GM19328 (cell line): ENCODE results near the gene GNB4.
A peak's percentile ranks its signal among the peaks of the same experiment; 100 is the strongest.

ENCODE experiments used
- ATAC-seq: cut with Tn5 transposase; IDR thresholded peaks from one replicate; pipeline ENCODE4 v1.9.1; 2021; ENCODE audit warnings: mild to moderate bottlenecking, moderate library complexity; ENCODE audit not compliant: unreplicated experiment

The GNB4 gene

DNA sequence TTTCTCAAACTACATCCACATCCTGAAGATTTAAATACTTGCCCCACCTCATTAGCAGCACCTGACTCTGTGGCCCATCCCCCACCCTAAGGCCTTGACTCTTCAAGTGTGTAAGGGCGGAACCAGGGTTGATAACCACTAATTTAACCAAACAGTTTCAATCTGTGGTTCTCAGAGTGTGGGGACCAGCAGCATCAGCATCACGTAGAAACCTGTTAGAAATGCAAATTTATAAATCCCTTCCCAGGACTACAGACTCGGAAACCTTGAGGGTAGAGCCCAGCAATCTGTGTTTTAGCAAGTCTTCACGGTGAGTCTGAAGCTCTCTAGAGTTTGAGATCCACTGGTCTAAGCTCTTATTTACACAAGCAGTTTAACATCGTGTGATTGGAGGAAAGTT is 12.4 kb downstream of the GNB4 start:
- peak; percentile 91 for ATAC-seq

- no peak for ATAC-seq
Measured at GRCh38 chr3:179436517-179436916, 14.8 kb downstream of the GNB4 start.

GRCh38 chr3:179432451-179432850 is 18.8 kb downstream of the GNB4 start:
- no peak for ATAC-seq

- ATAC-seq: peak; percentile 52
Measured at GRCh38 chr3:179432021-179432420, 19.2 kb downstream of the GNB4 start.

DNA sequence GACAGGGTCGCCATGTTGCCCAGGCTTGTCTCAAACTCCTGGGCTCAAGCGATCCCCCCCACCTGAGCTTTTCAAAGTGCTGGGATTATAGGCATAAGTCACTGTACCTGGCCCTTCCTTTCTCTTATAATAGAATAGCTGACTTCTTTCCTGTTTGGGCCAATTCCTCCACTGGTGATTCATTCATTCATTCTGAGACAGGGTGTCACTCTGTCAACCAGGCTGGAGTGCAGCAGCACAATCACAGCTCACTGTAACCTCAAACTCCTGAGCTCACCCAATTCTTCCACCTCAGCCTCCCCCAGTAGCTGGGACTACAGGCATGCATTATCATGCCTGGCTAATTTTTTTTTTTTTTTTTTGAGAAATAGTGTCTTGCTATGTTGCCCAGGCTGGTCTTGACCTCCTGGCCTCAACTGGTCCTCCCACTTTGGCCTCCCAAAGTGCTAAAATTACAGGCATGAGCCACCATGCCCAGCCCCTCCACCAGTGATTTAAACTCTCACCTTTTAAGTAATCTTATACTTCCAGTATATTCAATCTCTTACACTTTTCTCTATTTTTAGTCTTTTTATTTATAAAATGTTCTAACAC is 20.9 kb downstream of the GNB4 start:
- no peak for ATAC-seq

DNA sequence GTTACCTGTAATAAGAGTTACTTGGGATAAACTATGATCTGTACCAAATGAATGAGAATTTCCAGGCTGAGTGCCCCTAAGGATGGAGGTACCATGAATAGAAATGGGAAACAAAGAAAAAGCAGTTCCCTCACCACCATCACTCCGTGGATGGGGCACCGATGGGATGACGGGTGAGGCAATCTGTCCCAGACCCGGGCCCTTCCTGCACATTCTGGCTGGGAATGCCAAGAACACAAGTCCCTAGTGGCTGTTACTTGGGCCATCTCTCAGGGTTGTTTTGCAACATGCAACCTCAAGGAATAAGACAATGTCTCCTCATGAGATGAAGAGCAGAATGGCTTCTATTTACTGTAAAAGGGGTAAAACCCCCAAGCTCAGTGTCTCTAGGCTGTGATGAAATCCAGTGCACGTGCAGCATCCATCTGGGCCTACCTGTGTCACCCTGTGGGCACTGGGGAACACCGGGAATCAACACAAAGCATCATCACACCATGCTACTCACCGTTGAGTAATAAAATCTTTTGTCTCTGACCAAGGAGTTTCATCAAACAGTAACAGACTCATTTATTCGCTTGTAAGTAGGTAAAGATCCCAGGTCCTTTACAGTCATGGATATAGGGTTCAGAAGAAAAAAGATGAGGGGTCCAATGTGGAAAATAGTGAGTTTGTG is 22.3 kb downstream of the GNB4 start:
- ATAC-seq: no peak

DNA sequence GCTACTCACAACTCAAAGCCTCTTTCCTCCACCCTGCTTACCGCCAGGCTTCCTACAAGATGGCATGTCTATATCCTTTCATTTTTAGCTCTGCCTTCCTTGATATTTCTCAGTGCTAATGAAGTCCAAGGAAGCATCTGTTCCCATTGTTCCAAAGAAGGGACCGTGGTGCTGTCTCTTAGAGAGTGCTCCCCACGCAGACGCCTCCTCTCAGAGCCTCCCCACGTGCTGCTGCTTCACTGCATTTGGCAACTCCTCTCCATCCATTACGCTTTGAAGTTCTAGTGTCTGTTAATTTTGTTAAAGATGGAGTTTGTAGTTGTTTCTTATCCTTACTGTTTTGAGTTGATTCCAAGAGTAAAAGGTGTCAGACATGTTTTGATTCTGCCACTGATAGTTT is 26.2 kb downstream of the GNB4 start:
- no peak for ATAC-seq

DNA sequence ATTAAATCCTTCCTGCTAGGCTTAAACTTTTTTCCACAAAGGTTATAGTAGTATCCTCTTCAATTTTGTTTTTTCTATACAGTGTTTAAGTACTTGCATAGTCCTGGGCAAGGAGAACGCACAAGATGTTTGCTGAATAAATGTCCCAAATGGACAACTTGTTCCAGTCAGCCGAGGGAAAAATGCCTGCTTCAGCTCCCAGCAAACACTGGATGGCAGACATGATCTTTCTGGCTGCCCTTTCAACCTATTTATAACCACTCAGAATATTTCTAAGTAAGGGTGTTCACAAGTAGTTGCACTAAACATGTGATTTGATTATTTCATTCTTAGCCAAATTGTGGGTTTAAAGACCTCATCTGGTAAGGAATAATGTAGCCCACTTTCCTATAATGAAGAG is 29.8 kb downstream of the GNB4 start:
- no peak for ATAC-seq

- ATAC-seq: no peak
Measured at GRCh38 chr3:179418610-179419009, 32.7 kb downstream of the GNB4 start.

GRCh38 chr3:179416681-179417080 is 34.6 kb downstream of the GNB4 start:
- ATAC-seq: no peak

- no peak for ATAC-seq
Measured at GRCh38 chr3:179415377-179415776, 35.9 kb downstream of the GNB4 start.

DNA sequence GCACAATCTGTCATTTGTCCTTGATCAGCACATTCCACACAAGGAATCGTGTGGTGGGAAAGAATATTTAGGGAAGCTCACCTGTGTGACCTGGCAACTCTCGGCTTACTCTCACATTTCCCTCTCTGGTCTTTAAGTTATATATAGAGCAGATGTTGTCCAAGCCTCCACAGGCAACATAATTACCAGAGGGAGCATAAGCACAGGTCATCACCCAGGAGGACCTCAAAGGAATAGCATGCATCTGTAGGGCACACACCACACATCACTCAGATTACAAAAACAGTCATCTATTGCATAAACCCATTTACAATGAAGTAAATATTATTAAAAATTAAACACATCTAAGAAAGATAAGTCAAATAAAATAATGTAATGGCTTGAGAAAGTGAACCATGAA is 36.5 kb downstream of the GNB4 start:
- ATAC-seq: no peak

DNA sequence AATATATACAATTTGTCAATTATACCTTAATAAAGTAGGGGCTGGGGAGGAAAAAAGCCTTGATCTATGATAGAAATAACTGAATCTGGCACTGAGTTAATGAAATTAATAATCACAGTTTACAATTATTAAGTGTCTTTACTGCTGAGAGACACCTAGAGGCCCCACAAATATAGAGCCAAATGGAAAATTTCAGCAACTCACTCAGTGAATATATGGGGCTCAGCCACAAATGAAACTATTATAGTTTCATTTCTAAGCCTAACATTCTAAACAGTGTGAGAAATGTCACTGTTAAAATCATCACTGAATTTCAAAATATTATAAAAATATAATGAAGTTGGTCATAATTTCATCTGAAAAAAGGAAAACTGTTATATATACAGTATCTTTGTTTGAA is 40.3 kb downstream of the GNB4 start:
- ATAC-seq: no peak

DNA sequence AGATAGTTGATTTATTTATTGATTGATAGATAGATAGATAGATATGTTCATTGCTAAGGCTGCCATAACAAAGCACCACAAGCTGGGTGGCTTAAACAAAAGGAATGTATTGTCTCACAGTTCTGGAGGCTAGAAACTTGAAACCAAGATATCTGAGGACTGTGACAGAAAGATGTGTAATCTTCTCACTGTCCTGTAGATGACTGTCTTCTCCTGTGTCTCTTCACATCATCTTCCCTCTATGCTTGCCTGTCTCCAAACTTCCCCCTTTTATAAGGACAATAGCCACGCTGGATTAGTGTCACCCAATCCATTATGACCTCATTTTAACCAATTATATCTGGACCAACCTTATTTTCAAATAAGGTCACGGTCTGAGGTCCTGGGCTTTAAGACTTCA is 40.9 kb downstream of the GNB4 start:
- ATAC-seq: no peak

DNA sequence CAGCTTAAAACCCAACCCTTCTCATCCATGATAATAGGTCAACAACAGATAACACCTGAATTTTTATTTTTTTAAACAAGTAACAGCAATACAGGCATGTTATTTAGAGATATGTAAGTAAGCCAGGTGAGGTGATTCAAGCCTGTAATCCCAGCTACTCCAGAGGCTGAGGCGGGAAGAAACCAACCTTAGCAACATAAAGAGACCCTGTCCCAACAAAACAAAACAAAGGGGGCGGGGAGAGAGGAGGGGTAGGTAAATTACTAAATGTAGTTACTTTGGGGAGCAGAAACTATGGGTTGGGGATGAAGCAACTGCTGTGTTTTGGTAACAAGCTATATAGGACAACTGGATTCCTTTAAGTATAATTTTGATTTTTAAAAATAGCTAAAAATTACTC is 47.0 kb downstream of the GNB4 start:
- ATAC-seq: no peak

GRCh38 chr3:179402963-179403362 is 48.3 kb downstream of the GNB4 start:
- no peak for ATAC-seq

DNA sequence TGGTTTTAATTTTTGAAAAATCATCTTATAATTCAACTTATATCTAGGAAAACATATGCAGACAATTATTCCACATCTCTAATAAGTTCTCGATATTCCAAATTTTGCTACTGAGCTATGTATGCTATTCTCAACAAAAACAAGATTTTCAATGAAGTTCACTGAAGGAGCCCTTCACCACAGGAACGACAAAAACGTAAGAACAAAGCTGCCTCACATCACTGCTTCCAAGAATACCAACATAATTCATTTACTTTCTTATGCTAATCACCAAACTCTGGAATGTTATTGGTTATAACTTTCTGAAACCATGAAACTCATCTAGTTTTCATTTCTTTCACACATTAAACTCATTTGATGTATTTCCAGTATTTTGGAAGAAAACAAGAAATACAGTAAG is 49.7 kb downstream of the GNB4 start:
- no peak for ATAC-seq

- ATAC-seq: no peak
Measured at GRCh38 chr3:179398574-179399231, 52.6 kb downstream of the GNB4 start.

DNA sequence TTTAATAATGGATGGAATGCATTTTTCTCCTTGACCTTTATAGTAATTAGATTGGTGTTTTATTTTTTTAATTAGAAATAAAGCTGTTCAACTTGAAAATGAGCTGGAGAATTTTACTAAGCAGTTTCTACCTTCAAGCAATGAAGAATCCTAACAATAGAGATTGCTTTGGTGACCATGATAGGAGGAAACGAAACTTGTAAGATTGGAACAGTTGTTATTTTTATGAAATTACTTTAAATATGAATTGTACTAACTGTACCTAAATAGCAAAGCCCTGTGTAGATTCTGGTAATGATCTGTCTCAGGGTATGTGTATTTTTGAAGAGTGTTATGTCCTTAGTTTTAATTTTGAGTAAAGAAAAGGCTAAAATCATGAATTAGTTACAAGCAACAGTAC is 59.4 kb downstream of the GNB4 start:
- no peak for ATAC-seq

GRCh38 chr3:179376474-179376873 is 74.8 kb downstream of the GNB4 start:
- no peak for ATAC-seq

- ATAC-seq: no peak
Measured at GRCh38 chr3:179375091-179375999, 75.9 kb downstream of the GNB4 start.
